DOHH2 (cell line): ENCODE data around the gene AGTPBP1.

ENCODE experiments used
- EZH2phosphoT487 ChIP-seq: fragments of 200-600 bp; sonication (generic); IDR thresholded peaks from 2 replicates; pipeline ENCODE4 v1.6.1; 2017; ENCODE audit warnings: borderline replicate concordance, mild to moderate bottlenecking, antibody characterized with exemption, low read length, moderate library complexity, mixed read lengths
- TF ChIP-seq, protein P1 (sequence below): fragments of 200-600 bp; sonication (generic); IDR thresholded peaks from one replicate; pipeline ENCODE4 v1.5.1; 2014; ENCODE audit warnings: antibody characterized with exemption, mild to moderate bottlenecking, low read depth, low read length; ENCODE audit not compliant: poor library complexity, severe bottlenecking

DNA sequence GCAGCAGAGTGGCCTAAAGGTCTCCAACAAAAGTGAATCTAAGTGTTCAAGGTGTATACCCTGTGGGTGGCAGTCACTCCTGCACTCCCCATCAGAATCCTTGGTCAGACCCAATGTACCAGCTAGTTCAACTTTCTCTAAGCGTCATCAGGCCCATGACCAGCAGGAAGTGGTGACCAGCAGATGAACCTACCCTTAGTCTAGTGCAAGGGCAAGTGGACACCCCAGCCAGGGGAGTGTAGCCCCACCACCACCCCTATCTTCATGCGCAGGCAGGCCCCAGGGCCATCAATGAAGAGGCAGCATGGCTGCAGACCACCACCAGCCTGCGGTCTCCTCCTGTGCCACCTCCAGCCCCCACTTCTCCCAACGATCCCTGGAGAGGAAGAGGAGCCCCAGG is 213.1 kb downstream of the AGTPBP1 start:
- TF ChIP-seq, protein P1, sequence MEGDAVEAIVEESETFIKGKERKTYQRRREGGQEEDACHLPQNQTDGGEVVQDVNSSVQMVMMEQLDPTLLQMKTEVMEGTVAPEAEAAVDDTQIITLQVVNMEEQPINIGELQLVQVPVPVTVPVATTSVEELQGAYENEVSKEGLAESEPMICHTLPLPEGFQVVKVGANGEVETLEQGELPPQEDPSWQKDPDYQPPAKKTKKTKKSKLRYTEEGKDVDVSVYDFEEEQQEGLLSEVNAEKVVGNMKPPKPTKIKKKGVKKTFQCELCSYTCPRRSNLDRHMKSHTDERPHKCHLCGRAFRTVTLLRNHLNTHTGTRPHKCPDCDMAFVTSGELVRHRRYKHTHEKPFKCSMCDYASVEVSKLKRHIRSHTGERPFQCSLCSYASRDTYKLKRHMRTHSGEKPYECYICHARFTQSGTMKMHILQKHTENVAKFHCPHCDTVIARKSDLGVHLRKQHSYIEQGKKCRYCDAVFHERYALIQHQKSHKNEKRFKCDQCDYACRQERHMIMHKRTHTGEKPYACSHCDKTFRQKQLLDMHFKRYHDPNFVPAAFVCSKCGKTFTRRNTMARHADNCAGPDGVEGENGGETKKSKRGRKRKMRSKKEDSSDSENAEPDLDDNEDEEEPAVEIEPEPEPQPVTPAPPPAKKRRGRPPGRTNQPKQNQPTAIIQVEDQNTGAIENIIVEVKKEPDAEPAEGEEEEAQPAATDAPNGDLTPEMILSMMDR, result no peak
- TF ChIP-seq EZH2phosphoT487, result no peak
